ENCODE data around the gene FADS1.

FADS1 gene

GRCh38 chr11:61750631-61751273 lies 66.1 kb downstream of the FADS1 start:
- TF ChIP-seq JUND (IDR thresholded peaks at IDR 0.05; ENCODE audit: low read depth): no peak
- DNase-seq (ENCODE audit: low read depth in 1 of 2, low spot score in 1 of 2): no peak
- in situ Hi-C loops (cut with HindIII; ENCODE audit: low pct_unique_long_range_greater_than_20kb, low sequenced_read_pairs): no loop called here
